ENCODE results near the gene LIN28B.
"Not testable (repeated sequence)": the region's sequence is repeated elsewhere in the genome, so short reads cannot be mapped to it uniquely, and the experiment has no call there.

LIN28B gene

DNA sequence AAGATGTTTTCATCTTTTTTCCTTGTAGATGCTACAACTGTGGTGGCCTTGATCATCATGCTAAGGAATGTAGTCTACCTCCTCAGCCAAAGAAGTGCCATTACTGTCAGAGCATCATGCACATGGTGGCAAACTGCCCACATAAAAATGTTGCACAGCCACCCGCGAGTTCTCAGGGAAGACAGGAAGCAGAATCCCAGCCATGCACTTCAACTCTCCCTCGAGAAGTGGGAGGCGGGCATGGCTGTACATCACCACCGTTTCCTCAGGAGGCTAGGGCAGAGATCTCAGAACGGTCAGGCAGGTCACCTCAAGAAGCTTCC lies 121.4 kb downstream of the LIN28B start:
- no peak overlapping the region for H3K4me3 ChIP-seq (ENCODE audit: low read depth, low read length)
- TF ChIP-seq, protein P1, sequence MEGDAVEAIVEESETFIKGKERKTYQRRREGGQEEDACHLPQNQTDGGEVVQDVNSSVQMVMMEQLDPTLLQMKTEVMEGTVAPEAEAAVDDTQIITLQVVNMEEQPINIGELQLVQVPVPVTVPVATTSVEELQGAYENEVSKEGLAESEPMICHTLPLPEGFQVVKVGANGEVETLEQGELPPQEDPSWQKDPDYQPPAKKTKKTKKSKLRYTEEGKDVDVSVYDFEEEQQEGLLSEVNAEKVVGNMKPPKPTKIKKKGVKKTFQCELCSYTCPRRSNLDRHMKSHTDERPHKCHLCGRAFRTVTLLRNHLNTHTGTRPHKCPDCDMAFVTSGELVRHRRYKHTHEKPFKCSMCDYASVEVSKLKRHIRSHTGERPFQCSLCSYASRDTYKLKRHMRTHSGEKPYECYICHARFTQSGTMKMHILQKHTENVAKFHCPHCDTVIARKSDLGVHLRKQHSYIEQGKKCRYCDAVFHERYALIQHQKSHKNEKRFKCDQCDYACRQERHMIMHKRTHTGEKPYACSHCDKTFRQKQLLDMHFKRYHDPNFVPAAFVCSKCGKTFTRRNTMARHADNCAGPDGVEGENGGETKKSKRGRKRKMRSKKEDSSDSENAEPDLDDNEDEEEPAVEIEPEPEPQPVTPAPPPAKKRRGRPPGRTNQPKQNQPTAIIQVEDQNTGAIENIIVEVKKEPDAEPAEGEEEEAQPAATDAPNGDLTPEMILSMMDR (IDR thresholded peaks at IDR 0.05; ENCODE audit: borderline replicate concordance, insufficient read depth, low read depth, low read length): no peak

DNA sequence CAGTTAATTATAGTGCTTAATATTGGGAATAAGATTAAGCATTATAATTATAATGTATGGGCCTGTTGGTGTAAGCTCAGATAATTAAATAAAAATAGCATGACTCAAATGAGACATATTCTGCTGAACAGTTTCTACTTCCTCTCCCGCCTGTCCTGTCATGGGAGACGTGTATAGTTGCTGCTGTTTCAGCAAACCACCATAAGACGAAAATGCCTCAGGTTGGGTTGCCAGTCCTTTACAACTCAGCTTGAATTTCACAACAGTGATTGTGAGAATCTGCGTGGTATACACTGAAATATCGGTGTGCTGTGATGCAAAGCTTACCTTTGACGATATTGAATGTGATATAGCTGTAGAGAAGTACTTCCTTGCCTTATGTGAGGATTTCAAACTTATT lies 123.4 kb downstream of the LIN28B start:
- H3K4me3 ChIP-seq (ENCODE audit: low read depth, low read length): no peak overlapping the region
- TF ChIP-seq, protein P1 (IDR thresholded peaks at IDR 0.05; ENCODE audit: borderline replicate concordance, insufficient read depth, low read depth, low read length): no peak

DNA sequence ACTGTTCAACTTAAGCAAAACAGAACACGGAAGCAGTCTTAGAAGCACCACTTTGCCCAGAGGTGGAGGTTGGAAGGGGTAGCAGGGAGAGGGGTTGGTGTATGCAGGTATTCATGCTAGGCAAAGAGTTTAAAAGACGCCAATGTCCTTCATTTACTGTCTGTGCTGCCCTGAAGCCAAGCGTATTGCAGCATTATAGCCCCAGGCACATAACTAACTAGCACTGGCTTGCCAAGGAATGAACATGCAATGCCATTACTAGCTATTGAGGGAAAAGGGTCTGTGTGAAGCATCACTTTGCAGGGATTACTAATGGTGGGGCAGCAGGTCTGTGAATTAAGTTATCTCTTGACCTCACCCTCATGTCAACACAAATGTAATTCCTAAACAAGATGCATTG lies 124.8 kb downstream of the LIN28B start:
- H3K4me3 ChIP-seq (ENCODE audit: low read depth, low read length): not testable (repeated sequence)

DNA sequence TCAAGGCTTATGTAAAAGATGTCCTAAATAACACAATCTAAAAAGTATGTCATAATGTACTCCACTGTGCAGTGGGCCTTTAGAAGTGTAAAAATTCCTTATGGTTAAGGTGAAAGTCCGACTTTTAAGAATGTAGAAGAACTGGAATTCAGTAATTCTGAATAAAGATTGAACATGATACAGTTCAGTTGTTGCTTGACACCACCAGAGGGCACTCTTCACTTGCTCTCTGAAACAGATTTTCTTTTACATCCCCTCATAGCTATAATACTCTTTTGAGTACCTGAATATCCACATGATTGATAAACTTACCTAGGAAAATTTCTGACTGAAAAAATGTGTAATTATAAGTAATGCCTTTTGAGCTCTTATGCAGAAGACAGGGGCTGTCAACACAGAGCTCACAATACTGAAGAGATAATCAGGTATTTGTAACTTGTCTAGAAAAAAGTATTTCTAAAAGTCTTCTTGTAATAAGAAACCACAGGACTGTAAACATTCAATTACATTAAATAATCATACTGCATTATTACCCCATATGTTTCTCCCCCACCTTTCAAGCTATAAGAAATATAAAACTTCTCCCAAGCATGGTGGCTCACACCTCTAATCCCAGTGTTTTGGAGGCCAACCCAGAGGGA lies 130.8 kb downstream of the LIN28B start:
- H3K4me3 ChIP-seq (ENCODE audit: low read depth, low read length): no peak overlapping the region
- TF ChIP-seq, protein P1 (IDR thresholded peaks at IDR 0.05; ENCODE audit: borderline replicate concordance, insufficient read depth, low read depth, low read length): peak; percentile 50; the same call in 1 of the 2 replicates

DNA sequence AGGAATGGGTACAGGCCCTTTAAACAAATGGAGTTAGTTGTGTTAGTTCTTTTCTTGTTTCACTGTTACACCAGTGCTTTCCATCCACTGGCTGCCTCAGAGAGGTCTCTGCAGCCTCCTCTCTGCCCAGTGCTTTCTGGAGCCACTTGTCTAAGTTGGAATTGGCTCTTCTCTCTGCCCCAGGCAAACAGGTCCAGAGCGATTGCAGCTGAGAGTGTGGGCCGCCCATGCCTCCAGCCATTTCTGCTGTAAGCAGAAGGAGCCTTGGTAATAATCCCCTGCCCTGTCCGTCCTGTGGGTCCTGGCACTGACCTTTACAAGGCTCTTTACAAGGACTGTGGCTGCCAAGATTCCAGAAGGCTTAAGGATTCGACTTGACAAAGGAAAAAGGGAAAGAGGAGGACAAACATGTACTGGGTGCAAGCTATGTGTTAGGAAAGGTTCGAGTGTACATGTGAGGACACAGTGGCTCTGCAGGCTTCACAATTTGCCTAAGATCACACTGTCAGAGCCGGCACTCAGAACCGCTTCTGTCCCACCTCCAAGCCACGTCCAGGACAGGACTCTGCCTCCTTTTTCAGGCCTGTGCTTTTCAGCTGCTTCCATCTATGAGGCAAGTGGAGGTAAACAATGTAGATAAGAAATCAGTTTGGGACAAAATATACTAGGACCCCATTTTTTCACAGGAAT lies 134.4 kb downstream of the LIN28B start:
- no peak overlapping the region for H3K4me3 ChIP-seq (ENCODE audit: low read depth, low read length)
- TF ChIP-seq, protein P1 (IDR thresholded peaks at IDR 0.05; ENCODE audit: borderline replicate concordance, insufficient read depth, low read depth, low read length): no peak

DNA sequence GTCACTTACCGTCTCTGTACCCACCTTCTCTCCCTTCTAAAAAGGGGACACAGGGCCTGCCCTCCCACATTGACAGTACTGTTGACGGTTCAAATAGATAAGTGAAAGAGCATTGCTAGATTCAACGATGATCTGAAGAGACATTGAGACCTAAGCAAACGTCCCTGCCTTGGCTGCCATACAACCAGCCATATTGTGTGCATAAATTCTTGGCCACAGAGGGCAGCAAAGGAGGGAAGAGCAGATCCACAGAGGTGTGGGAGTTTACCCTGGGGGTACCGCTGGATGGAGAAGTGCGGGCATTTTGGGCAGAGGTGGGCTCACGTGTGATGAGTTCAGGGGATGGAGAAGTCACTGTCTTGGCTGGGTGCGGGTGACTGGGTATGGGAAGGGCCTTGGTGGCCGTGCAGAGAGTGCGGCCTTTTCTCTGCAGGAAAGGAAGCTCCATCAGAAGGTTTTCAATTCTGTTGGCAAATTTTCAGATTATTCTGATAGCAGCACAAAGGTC lies 137.3 kb downstream of the LIN28B start:
- H3K4me3 ChIP-seq (ENCODE audit: low read depth, low read length): no peak overlapping the region
- TF ChIP-seq, protein P1 (IDR thresholded peaks at IDR 0.05; ENCODE audit: borderline replicate concordance, insufficient read depth, low read depth, low read length): no peak

DNA sequence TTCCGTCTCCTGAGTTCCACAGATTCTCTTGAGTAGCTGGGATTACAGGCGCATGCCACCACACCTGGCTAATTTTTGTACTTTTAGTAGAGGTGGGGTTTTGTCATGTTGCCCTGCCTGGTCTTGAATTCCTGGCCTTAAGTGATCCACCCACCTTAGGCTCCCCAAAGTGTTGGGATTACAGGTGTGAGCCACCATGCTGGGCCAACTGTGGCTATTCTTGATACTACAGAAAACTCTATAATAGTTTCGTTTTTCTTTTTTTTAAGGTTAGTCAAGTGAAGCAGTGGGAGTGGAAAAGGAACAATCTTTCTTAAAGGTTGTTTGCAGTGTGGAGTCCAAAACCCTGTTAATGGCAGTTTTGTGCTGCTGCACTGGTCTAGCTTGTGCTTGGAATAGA lies 138.2 kb downstream of the LIN28B start:
- TF ChIP-seq, protein P1 (IDR thresholded peaks at IDR 0.05; ENCODE audit: borderline replicate concordance, insufficient read depth, low read depth, low read length): no peak
- H3K4me3 ChIP-seq (ENCODE audit: low read depth, low read length): no peak overlapping the region
